ENCODE results near the gene GAGE1. TPM values are rescaled to one million over a fixed set of nuclear protein-coding genes. Genes with fewer than 3 reads are reported as not detected.

The GAGE1 gene
- total and polyA plus RNA-seq, 2 of the 8 experiments (the other 6 are each of a cell fraction or from before 2014, with no cell fraction given) = not detected

Other genes with a start within 250 kb of the GAGE1 start
- not detected in 2 replicates for gene GAGE12C, start 66.8 kb upstream of the GAGE1 start, total RNA-seq (2021; fragmentation: NEBNext Ultra II Directional; extraction: Animal tissue kit (Norgen Biotek cat#: 25700))
- not detected in 2 replicates for gene GAGE12C, start 66.8 kb upstream of the GAGE1 start, polyA plus RNA-seq (2011; rRNA removed)
- gene GAGE12D, start 57.3 kb upstream of the GAGE1 start, total RNA-seq (2021; fragmentation: NEBNext Ultra II Directional; extraction: Animal tissue kit (Norgen Biotek cat#: 25700)) = not detected in 2 replicates
- gene GAGE12D, start 57.3 kb upstream of the GAGE1 start, polyA plus RNA-seq (2011; rRNA removed) = not detected in 2 replicates
- gene GAGE12E, start 47.7 kb upstream of the GAGE1 start, total RNA-seq (2021; fragmentation: NEBNext Ultra II Directional; extraction: Animal tissue kit (Norgen Biotek cat#: 25700)) = not detected in 2 replicates
- gene GAGE12E, start 47.7 kb upstream of the GAGE1 start, polyA plus RNA-seq (2011; rRNA removed) = not detected in 2 replicates
- not detected in 2 replicates for gene GAGE12F, start 38.2 kb upstream of the GAGE1 start, total RNA-seq (2021; fragmentation: NEBNext Ultra II Directional; extraction: Animal tissue kit (Norgen Biotek cat#: 25700))
- gene GAGE12F, start 38.2 kb upstream of the GAGE1 start, polyA plus RNA-seq (2011; rRNA removed) = not detected in 2 replicates
- gene GAGE12G, start 28.6 kb upstream of the GAGE1 start, total RNA-seq (2021; fragmentation: NEBNext Ultra II Directional; extraction: Animal tissue kit (Norgen Biotek cat#: 25700)) = not detected in 2 replicates
- not detected in 2 replicates for gene GAGE12G, start 28.6 kb upstream of the GAGE1 start, polyA plus RNA-seq (2011; rRNA removed)
- not detected in 2 replicates for gene GAGE12H, start 19.1 kb upstream of the GAGE1 start, total RNA-seq (2021; fragmentation: NEBNext Ultra II Directional; extraction: Animal tissue kit (Norgen Biotek cat#: 25700))
- not detected in 2 replicates for gene GAGE12H, start 19.1 kb upstream of the GAGE1 start, polyA plus RNA-seq (2011; rRNA removed)
- not detected in 2 replicates for gene GAGE2A, start 9.5 kb upstream of the GAGE1 start, total RNA-seq (2021; fragmentation: NEBNext Ultra II Directional; extraction: Animal tissue kit (Norgen Biotek cat#: 25700))
- not detected in 2 replicates for gene GAGE2A, start 9.5 kb upstream of the GAGE1 start, polyA plus RNA-seq (2011; rRNA removed)
- gene PAGE1, start 97.0 kb downstream of the GAGE1 start, total RNA-seq (2021; fragmentation: NEBNext Ultra II Directional; extraction: Animal tissue kit (Norgen Biotek cat#: 25700)) = not detected in 2 replicates
- not detected in 2 replicates for gene PAGE1, start 97.0 kb downstream of the GAGE1 start, polyA plus RNA-seq (2011; rRNA removed)
- gene PAGE4, start 230.3 kb downstream of the GAGE1 start, total RNA-seq (2021; fragmentation: NEBNext Ultra II Directional; extraction: Animal tissue kit (Norgen Biotek cat#: 25700)) = not detected in 2 replicates
- 0.50 and 0.53 TPM in 2 replicates for gene PAGE4, start 230.3 kb downstream of the GAGE1 start, polyA plus RNA-seq (2011; rRNA removed)